ENCODE data around the gene ISYNA1.

GRCh38 chr19:18422530-18423191 lies 15.3 kb downstream of the ISYNA1 start:
- TF ChIP-seq CTCF (IDR thresholded peaks at IDR 0.05) (no peak), EZH2 (IDR thresholded peaks at IDR 0.05) (no peak)
